ENCODE measurements around the gene RSPH1. TPM values are rescaled to one million over a fixed set of nuclear protein-coding genes. Genes with fewer than 3 reads are reported as not detected.

RSPH1 gene
- total and polyA plus RNA-seq, 2 of the 4 experiments (the other 2 are of a cell fraction), result not detected

DNA sequence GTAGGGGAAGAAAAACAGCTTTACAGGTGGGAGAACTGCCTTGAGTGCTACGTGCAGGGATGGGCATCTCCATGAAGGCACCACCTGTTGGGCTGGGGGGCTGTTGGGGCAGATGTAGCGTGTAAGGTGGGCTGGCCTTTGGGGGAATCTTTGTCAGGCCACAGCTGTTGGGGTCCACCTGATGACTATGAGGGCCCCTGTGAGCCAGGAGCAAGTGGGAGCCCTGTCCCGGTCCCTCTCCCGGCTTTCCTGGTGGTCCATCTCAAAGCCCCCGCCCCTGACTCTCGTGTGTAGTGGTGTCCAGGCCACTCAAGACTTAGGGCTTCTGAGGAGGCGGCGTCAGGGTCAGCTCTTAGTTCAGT lies 31.1 kb upstream of the RSPH1 start:
- no TSS peak for BruUV-seq (replicated peaks)
- intact Hi-C loops (cut with micrococcal nuclease) (no loop called here), dilution Hi-C loops (cut with HindIII; ENCODE audit: low sequenced_read_pairs, unreplicated experiment) (no loop called here), in situ Hi-C loops (cut with MboI; ENCODE audit: low sequenced_read_pairs) (no loop called here)
- Histone ChIP-seq H4K20me1 (ENCODE audit: insufficient read depth, low read length) (no peaks in the 10 kb centered on the region; the same call in 1 of the 2 replicates), H3K56ac (ENCODE audit: extremely low read depth, insufficient read depth, low read length) (no peak overlapping the region), H3K27me3 (ENCODE audit: control insufficient read depth, insufficient read depth, low read length) (peaks cover 19% of the 10 kb centered on the region; the same call in 1 of the 2 replicates), H2AK5ac (ENCODE audit: low read depth, low read length) (no peak overlapping the region), H3K18ac (ENCODE audit: low read depth, low read length) (no peak overlapping the region), H3K36me3 (ENCODE audit: control insufficient read depth, insufficient read depth, low read length) (no peaks in the 10 kb centered on the region), H3K9me1 (ENCODE audit: insufficient read depth, low read length) (no peaks in the 10 kb centered on the region), H4K8ac (ENCODE audit: low read depth in 2 of 2, low read length in 2 of 2) (no peak overlapping the region), H3K9me3 (ENCODE audit: control insufficient read depth, insufficient read depth, low read length) (no peaks in the 10 kb centered on the region), H4K91ac (ENCODE audit: insufficient read depth, low read depth, low read length) (no peak overlapping the region), H3K4me1 (ENCODE audit: control insufficient read depth, insufficient read depth, low read length) (peaks cover 5% of the 10 kb centered on the region; the same call in 1 of the 2 replicates), H3K4me3 (ENCODE audit: insufficient read depth, low read depth, low read length) (no peak overlapping the region), H2BK5ac (ENCODE audit: low read depth, low read length, poor library complexity, severe bottlenecking) (no peak overlapping the region), H3K27ac (ENCODE audit: insufficient read depth, low read length) (no peak overlapping the region), H3K79me1 (ENCODE audit: low read depth in 1 of 2, low read length in 2 of 2) (no peaks in the 10 kb centered on the region), H2BK120ac (ENCODE audit: low read depth, low read length) (no peak overlapping the region), H2AK9ac (replicated peaks; ENCODE audit: low read depth, low read length, poor library complexity) (no peak overlapping the region), H3K4me2 (ENCODE audit: low read depth, low read length) (no peak overlapping the region), H2AFZ (replicated peaks; ENCODE audit: low read length, poor library complexity) (no peak overlapping the region), H2BK20ac (ENCODE audit: low read depth, low read length) (no peak overlapping the region), H4K5ac (ENCODE audit: low read depth, low read length) (no peak overlapping the region), H2BK15ac (ENCODE audit: low read depth, low read length) (no peak overlapping the region), H3K4ac (ENCODE audit: low read depth, low read length) (no peak overlapping the region), H3K14ac (replicated peaks; ENCODE audit: low read depth, low read length) (no peak overlapping the region), H3K9ac (ENCODE audit: low read depth, low read length) (no peak overlapping the region), H3K23ac (ENCODE audit: low read depth, low read length) (no peak overlapping the region)
- ChIA-PET POLR2A (ENCODE audit: unreplicated experiment) (no interaction called here), CTCF (no interaction called here)
- ATAC-seq (ENCODE audit: low read depth) (no peak), DNase-seq (no peak)
- 84% methylated on average over 3 of the region's 8 CpGs; no CpG with 5 or more reads in 1 of the 2 experiments for WGBS, 2 experiments (ENCODE audit: extremely low coverage in 2 of 2, insufficient read length in 1 of 2)
- TF ChIP-seq MXI1 (IDR thresholded peaks at IDR 0.05; ENCODE audit: borderline replicate concordance, low read depth, low read length), result no peak
- TF ChIP-seq NFE2L2 (IDR thresholded peaks at IDR 0.05; ENCODE audit: low read depth, low read length), result no peak
- TF ChIP-seq CHD1 (IDR thresholded peaks at IDR 0.05; ENCODE audit: low read depth, low read length), result no peak
- no peak for TF ChIP-seq BHLHE40 (IDR thresholded peaks at IDR 0.05; ENCODE audit: low read depth, low read length)
- TF ChIP-seq, protein P1, sequence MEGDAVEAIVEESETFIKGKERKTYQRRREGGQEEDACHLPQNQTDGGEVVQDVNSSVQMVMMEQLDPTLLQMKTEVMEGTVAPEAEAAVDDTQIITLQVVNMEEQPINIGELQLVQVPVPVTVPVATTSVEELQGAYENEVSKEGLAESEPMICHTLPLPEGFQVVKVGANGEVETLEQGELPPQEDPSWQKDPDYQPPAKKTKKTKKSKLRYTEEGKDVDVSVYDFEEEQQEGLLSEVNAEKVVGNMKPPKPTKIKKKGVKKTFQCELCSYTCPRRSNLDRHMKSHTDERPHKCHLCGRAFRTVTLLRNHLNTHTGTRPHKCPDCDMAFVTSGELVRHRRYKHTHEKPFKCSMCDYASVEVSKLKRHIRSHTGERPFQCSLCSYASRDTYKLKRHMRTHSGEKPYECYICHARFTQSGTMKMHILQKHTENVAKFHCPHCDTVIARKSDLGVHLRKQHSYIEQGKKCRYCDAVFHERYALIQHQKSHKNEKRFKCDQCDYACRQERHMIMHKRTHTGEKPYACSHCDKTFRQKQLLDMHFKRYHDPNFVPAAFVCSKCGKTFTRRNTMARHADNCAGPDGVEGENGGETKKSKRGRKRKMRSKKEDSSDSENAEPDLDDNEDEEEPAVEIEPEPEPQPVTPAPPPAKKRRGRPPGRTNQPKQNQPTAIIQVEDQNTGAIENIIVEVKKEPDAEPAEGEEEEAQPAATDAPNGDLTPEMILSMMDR (conservative IDR thresholded peaks at IDR 0.05; ENCODE audit: low read depth, low read length), result no peak

All from IMR-90 (cell line).